ENCODE results near the gene CD40.
"Not testable (repeated sequence)": the region's sequence is repeated elsewhere in the genome, so short reads cannot be mapped to it uniquely, and the experiment has no call there.

The CD40 gene

GRCh38 chr20:46099491-46100287 is 18.4 kb upstream of the CD40 start:
- no peak for DNase-seq

DNA sequence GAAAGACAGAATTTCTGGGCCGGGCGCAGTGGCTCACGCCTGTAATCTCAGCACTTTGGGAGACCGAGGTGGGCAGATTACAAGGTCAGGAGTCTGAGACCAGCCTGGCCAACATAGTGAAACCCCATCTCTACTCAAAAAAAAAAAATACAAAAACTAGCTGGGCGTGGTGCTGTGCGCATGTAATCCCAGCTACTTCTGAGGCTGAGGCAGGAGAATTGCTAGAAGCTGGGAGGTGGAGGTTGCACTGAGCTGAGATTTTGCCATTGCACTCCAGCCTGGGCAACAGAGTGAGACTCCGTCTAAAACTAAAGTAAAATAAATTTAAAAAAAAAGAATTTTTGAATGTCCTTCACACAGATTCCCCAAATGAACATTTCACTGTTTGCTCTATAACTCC is 17.7 kb upstream of the CD40 start:
- DNase-seq = not testable (repeated sequence)

DNA sequence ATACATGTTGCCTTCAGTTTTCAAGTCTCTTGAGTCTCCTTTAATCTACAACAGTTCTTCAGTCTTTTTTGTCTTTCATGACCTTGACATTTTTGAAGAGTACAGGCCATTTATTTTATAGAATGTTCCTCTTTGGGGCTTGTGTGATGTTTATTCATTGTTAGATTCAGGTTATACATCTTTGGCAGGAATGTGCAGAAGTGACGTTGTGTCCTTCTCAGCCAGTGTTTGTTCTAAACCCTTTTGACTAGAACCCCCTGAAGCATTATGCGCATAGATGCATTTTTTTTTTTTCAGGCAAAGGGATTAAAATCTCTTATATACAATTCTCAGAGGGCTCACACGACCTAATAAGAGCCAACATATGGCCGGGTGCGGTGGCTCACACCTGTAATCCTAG is 17.1 kb upstream of the CD40 start:
- DNase-seq = no peak

DNA sequence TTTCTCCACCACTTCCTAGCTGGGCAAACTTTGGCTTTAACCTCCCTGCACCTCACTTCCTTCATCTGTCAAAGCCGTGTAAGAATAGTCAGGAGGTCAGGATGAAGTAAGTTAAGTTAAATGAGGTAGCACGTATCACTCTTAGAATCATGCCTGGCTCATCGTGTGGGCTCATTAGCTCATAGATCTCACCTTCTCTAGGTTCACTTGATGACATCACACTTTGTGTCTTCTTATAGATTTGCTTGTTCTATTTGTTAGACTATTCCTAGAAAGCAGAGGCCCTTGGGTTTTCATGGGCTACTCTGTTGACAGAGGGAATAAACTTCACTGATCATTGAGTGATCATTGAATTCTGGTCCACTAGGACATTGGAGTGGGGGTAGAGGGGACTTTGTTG is 16.2 kb upstream of the CD40 start:
- DNase-seq = no peak

GRCh38 chr20:46102940-46103339 is 15.2 kb upstream of the CD40 start:
- no peak for DNase-seq

DNA sequence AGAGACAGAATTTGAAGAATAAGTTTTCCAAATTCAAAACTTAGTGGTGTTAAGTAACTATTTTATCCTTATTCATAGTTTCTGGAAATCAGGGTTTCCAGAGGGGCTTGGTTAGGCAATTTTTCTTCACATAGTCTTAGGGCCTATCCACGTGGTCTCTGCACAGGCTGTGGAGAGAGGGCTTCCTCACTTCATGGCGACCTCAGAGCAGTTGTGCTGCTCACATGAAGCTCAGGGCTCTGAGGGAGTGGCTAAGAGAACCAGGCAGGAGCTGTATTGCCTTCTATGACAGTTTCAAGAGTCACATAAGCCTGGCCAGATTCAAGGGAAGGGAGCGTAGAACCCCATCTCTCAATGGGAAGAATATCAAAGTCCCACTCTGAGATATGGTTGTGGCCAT is 13.9 kb upstream of the CD40 start:
- no peak for DNase-seq

DNA sequence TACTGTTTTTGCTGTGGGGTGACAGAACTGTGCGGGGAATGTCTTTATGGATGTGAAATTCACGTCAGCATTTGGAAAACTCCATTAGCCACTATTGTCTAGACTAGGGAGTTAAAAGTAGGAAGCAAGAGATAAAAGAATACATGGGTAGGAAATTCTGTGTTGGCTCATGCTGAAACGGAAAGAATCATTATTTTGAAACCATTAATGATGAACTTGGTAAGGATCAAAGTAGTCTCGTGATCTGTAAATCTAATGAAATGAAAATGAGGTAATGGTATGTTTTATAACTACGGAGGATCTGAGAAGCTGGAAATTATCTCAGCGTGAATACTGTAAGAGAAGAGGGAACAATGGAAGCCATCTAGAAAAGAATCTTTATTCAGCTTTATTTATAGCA is 11.1 kb upstream of the CD40 start:
- no peak for DNase-seq

DNA sequence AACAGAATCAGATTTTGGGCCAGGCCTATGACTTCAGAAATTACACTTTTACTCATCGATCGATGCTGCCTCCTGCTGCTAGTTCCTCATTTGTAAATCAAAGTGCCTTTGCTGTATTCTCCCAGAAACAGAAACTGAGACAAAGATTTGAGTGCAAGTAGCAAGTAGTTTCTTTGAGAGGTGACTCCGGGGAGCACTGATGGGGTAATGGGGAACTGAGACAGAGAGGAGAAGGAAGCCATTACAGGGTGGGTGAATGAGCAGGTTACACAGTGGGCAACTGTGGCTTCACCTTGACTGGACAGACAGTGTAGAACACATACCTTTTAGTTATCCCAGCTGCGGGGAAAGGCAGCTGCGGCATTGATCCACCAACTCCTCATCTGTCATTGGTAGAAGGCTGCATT is 9.7 kb upstream of the CD40 start:
- DNase-seq = no peak

DNA sequence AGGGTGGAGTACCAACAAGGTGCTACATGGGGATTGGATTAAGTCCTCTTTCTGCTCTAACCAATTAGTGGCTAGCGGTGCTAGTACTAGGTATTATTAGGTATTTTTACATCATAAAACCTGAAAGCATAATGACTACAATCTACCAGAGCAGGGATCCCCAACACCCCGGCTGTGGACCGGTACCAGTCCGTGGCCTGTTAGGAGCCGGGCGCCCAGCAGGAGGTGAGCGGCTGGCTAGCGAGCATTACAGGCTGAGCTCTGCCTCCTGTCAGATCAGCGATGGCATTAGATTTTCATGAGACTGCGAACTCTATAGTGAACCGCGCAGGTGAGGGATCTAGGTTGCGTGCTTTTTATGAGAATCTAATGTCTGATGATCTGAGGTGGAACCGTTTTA is 9.1 kb upstream of the CD40 start:
- no peak for DNase-seq

GRCh38 chr20:46111028-46111835 is 6.9 kb upstream of the CD40 start:
- no peak for DNase-seq

DNA sequence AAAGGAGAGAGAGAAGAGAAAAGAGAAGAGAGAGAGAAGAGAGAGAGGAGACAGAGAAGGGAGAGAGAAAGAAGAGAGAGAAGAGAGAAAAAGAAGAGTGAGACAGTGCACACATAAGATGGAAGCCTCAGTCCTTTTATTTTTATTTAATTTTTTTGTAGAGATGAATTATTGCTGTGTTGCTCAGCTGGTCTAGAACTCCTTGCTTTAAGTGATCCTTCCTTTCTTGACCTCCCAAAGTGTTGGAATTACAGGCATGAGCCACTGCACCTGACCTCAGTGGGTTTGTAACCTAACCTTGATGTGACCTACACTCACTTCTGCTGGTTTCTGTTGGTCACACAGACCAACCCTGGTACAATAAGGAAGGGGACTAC is 6.3 kb upstream of the CD40 start:
- no peak for DNase-seq

DNA sequence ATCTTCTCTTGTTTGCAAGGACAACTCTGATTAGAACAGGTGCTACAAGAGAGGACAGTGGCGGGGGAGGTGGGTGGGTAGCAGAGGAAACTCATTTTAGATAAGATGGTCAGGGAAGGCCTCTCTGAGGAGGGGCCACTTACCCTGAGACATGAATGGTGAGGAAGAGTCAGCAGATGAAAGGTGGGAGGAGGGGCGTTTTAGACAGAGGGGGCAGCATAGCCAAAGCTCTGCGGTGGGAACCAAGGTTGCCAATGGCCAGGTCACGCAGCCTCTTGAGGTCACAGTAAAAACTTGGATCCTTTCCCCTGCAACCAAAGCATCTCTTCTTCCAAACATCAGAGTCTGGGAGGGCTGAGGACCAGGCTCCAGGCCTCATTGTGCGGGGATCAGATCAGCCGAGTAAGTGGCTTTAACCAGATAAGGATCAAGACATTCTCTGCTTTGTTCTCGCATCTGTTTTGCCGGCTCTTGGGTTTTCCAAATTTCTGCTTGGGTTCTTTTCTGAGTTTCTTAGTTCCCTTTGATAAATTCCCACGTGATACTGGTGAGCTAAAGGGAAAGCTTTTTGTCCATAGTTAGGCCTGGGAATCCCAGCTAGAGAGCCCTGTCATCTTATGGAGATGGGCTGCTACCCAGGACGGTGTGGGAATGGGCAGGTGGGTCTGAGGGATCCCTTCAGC is 5.5 kb upstream of the CD40 start:
- no peak for DNase-seq

DNA sequence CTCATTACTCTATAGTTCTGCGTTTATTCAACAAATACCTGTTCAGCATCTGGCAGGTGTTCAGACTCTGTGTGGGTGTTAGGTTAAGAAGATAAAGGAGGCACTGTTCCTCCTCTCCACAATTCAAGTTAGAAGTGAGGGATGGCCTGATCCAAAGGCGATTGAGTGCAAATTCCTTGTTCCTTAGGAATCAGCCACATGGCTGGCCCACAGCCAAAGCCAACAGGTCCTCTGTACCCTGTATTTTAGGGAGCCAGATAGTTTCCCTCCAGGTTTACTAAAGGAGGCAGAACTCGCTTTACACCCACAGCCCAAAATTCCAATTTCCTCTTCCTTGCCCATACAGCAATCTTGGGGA is 5.0 kb upstream of the CD40 start:
- DNase-seq = no peak

- no peak for DNase-seq
Observed at GRCh38 chr20:46114449-46114848, 3.7 kb upstream of the CD40 start.

DNA sequence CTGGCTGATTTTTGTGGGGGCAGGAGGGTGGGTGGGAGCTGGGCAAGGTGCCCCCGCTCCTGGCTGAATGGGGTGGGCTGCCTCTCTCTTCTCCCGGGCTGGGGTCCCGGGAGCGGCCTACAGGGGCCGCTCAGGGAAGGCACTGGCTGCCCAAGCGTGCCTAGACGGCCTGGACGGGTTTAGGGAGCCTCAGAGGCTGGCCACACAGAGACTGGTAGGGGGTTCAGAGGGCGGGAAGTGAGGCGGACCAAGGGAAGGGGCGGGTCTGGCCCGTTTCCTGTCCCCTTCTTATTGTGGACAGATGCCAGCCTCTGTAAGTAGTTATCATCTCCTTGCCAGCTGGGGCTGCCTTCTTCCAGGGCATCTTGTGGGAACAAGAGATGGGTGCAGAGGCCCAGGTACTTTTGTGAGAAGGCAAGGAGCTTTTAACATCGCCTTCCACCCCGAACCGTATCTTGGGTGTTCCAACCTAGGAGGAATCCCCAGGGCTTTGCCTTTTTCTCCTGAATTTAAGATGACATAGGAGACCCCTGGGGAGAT is 437 bp downstream of the CD40 start:
- no peak for DNase-seq

- DNase-seq = no peak
Observed at GRCh38 chr20:46119028-46119546, 973 bp downstream of the CD40 start.

- no peak for DNase-seq
Observed at GRCh38 chr20:46119547-46119946, 1.4 kb downstream of the CD40 start.

DNA sequence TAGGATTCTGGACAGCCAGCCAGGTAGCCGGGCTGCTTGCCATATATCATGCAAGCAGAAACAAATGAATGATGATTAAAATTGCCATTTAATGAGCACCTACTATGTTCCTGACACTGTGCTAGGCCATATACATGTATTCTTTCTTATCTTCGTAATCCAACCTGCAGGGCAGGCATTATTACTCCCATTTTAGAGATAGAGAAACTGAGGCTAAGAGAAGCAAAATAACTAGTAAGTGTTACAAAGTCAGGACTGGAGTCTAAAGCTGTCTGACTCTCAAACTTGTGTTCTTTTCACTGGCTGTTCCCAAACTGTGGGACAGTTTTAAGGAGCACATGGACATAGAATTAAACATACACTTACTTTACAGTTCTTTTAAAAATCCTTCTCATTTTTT is 2.0 kb downstream of the CD40 start:
- DNase-seq = no peak

DNA sequence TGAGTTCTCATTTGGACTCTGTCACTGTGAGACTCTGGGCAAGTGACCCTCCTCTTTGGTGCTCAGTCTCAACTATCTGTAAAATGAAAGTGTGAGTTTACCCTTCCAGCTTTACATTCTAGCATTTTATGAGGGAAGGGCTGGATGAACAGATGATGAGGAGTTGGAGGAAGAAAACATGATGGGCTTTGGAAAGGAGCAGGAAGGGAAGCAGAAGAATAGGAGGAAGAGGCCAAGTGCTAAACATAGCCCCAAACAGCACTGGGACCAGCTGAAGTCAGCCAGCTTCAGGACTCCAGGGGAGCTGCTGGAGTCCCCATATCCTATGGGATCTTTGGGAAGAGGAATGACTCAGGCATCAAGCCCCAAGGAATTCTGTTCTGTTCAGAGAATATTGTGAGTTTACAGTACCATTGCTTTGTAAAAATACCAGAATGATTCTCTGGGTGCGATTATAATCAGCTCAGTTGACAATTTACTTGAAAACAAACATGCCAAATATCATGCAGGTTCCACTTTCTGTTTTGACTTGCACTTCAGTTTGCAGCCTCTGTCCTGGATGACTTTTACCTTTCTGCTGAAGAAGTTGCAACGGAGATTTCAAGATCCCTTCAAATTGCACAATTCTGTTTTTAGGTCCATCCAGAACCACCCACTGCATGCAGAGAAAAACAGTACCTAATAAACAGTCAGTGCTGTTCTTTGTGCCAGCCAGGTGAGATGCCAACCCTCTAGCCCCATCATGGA is 3.2 kb downstream of the CD40 start:
- DNase-seq = peak; percentile 12

DNA sequence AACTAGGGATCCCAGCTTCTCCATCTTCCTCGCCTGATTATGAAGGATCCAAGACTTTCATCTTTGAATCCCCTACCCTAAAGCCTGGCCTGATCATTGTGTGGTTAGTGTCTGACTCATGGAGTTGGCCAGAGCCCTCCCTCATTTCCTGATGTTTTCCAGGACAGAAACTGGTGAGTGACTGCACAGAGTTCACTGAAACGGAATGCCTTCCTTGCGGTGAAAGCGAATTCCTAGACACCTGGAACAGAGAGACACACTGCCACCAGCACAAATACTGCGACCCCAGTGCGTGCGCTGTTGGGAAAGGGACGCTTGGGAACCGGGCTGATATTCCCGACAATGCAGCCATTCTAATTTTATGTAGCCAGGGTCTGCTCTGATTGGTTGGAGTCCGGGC is 4.0 kb downstream of the CD40 start:
- peak; percentile 68 for DNase-seq

DNA sequence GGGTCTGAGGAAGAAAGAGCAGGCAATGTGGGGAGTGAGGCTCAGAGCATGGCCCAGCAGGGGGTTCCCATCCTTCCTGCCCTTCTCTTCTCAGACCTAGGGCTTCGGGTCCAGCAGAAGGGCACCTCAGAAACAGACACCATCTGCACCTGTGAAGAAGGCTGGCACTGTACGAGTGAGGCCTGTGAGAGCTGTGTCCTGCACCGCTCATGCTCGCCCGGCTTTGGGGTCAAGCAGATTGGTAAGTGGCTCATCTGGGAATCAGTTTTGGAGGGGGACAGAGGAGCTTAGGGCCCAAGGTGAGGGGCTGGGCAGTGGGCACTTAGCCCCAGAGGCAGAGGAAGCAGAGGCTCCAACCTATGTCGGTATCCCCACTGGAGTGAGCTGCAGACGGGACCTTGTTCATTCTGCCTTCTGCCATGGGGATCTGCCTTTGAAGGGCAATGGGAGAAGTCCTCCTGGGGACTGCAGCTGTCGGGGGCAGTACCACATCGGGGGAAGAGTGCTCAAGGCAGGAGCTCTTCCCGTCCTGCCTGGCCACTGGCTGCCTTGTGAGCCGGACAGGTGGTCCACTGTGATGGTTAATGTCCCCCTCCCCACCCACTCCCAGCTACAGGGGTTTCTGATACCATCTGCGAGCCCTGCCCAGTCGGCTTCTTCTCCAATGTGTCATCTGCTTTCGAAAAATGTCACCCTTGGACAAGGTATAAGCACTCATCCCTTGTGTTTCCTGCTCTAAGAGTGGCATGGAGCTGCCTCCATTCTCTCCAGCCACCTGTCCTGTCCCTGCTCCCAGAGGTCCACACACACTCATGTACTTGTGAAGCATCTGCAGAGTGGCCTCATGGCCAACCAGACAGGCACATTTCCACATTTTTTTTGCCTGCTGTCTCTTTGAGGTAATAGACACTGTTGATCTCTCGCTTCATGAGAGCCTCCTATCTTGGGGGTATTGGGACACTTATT is 4.7 kb downstream of the CD40 start:
- DNase-seq = no peak

All from fibroblast of skin of abdomen (primary cell).